Measurements from ENCODE around the gene SPATA12. TPM values are rescaled to one million over a fixed set of nuclear protein-coding genes. Genes with fewer than 3 reads are reported as not detected.

Gene SPATA12
- total and polyA plus RNA-seq, 2 experiments from 2014 or later: 0.10 to 0.65 TPM

GRCh38 chr3:57077630-57078343 is 17.3 kb downstream of the SPATA12 start:
- peak overlapping the region; percentile 93 for H3K4me3 ChIP-seq
- DNase-seq (ENCODE audit: low spot score) (no peak), ATAC-seq (no peak)
- H3K4me1 Mint-ChIP-seq: peaks cover 10% of the 10 kb centered on the region
- H4K20me1 ChIP-seq (replicated peaks; ENCODE audit: insufficient read depth): peaks cover 8% of the 10 kb centered on the region
- no peak overlapping the region for H3K27ac Mint-ChIP-seq
- H3K36me3 Mint-ChIP-seq (ENCODE audit: low read depth): no peaks in the 10 kb centered on the region
- no peaks in the 10 kb centered on the region for H3K9me2 ChIP-seq (ENCODE audit: insufficient read depth)
- no peaks in the 10 kb centered on the region for H3K36me3 ChIP-seq (ENCODE audit: insufficient read depth)
- TF ChIP-seq CREB1 (CRISPR knock-in tag; IDR thresholded peaks at IDR 0.05; ENCODE audit: low read depth): no peak
- no peak for TF ChIP-seq EZH2 (IDR thresholded peaks at IDR 0.05; ENCODE audit: low read depth, unreplicated experiment)
- H3K27ac ChIP-seq (ENCODE audit: low read depth): no peak overlapping the region
- H3K27me3 ChIP-seq (ENCODE audit: insufficient read depth): peaks cover 26% of the 10 kb centered on the region
- peaks cover 9% of the 10 kb centered on the region for H3K4me1 ChIP-seq (ENCODE audit: insufficient read depth)
- peak overlapping the region; percentile 96 for H3K4me2 ChIP-seq
- H2AFZ ChIP-seq: peak overlapping the region; percentile 90; the same call in 1 of the 2 replicates
- peaks cover 26% of the 10 kb centered on the region for H3K27me3 Mint-ChIP-seq (ENCODE audit: insufficient read depth, low read depth, poor library complexity)
- H3K79me2 ChIP-seq (replicated peaks; ENCODE audit: insufficient read depth): no peaks in the 10 kb centered on the region
- peak overlapping the region; percentile 74 for H3K4me3 Mint-ChIP-seq
- 0 out of 2 replicates have a peak, but pooled peaks cover 3% of the 10 kb centered on the region for H3F3A ChIP-seq (replicated peaks; ENCODE audit: low read depth)
- no peaks in the 10 kb centered on the region; the same call in 2 of the 3 replicates for H3K9me3 Mint-ChIP-seq

GRCh38 chr3:57078344-57078634 is 17.8 kb downstream of the SPATA12 start:
- Histone ChIP-seq H4K20me1 (replicated peaks; ENCODE audit: insufficient read depth) (peaks cover 8% of the 10 kb centered on the region), H3K4me2 (peak overlapping the region; percentile 96), H3F3A (replicated peaks; ENCODE audit: low read depth) (0 out of 2 replicates have a peak, but pooled peaks cover 3% of the 10 kb centered on the region), H3K79me2 (replicated peaks; ENCODE audit: insufficient read depth) (no peaks in the 10 kb centered on the region), H3K27me3 (ENCODE audit: insufficient read depth) (peaks cover 26% of the 10 kb centered on the region), H3K4me3 (peak overlapping the region; percentile 93), H2AFZ (peak overlapping the region; percentile 90), H3K36me3 (ENCODE audit: insufficient read depth) (no peaks in the 10 kb centered on the region), H3K27ac (ENCODE audit: low read depth) (no peak overlapping the region), H3K9me2 (ENCODE audit: insufficient read depth) (no peaks in the 10 kb centered on the region), H3K4me1 (ENCODE audit: insufficient read depth) (peaks cover 9% of the 10 kb centered on the region)
- ATAC-seq (peak; percentile 41), DNase-seq (ENCODE audit: low spot score) (peak; percentile 73)
- H3K4me3 Mint-ChIP-seq: peak overlapping the region; percentile 74
- no peak for TF ChIP-seq JUNB (IDR thresholded peaks at IDR 0.05; ENCODE audit: unreplicated experiment)
- peaks cover 26% of the 10 kb centered on the region for H3K27me3 Mint-ChIP-seq (ENCODE audit: insufficient read depth, low read depth, poor library complexity)
- no peaks in the 10 kb centered on the region; the same call in 2 of the 3 replicates for H3K9me3 Mint-ChIP-seq
- no peak overlapping the region for H3K27ac Mint-ChIP-seq
- H3K36me3 Mint-ChIP-seq (ENCODE audit: low read depth): no peaks in the 10 kb centered on the region
- peaks cover 10% of the 10 kb centered on the region for H3K4me1 Mint-ChIP-seq

- no peaks in the 10 kb centered on the region for H3K9me2 ChIP-seq (ENCODE audit: insufficient read depth)
- H2AFZ ChIP-seq: peak overlapping the region; percentile 90
- H3K9me3 Mint-ChIP-seq: no peaks in the 10 kb centered on the region; the same call in 2 of the 3 replicates
- H3K4me1 Mint-ChIP-seq: peaks cover 10% of the 10 kb centered on the region
- peaks cover 24% of the 10 kb centered on the region for H3K27me3 Mint-ChIP-seq (ENCODE audit: insufficient read depth, low read depth, poor library complexity)
- H3K4me3 ChIP-seq: peak overlapping the region; percentile 93
- H3K36me3 ChIP-seq (ENCODE audit: insufficient read depth): no peaks in the 10 kb centered on the region
- no peak overlapping the region for H3K27ac ChIP-seq (ENCODE audit: low read depth)
- H3K4me3 Mint-ChIP-seq: peak overlapping the region; percentile 74
- H3K79me2 ChIP-seq (replicated peaks; ENCODE audit: insufficient read depth): no peaks in the 10 kb centered on the region
- no peak overlapping the region for H3K27ac Mint-ChIP-seq
- no peaks in the 10 kb centered on the region for H3K36me3 Mint-ChIP-seq (ENCODE audit: low read depth)
- peaks cover 9% of the 10 kb centered on the region for H3K4me1 ChIP-seq (ENCODE audit: insufficient read depth)
- H3K27me3 ChIP-seq (ENCODE audit: insufficient read depth): peaks cover 26% of the 10 kb centered on the region
- 0 out of 2 replicates have a peak, but pooled peaks cover 3% of the 10 kb centered on the region for H3F3A ChIP-seq (replicated peaks; ENCODE audit: low read depth)
- ATAC-seq (peak; percentile 73), DNase-seq (ENCODE audit: low spot score) (peak; percentile 88)
- peaks cover 8% of the 10 kb centered on the region for H4K20me1 ChIP-seq (replicated peaks; ENCODE audit: insufficient read depth)
- H3K4me2 ChIP-seq: peak overlapping the region; percentile 96
- TF ChIP-seq ZNF114 (CRISPR knock-in tag; IDR thresholded peaks at IDR 0.05) (no peak), ZNF331 (CRISPR knock-in tag; IDR thresholded peaks at IDR 0.05; ENCODE audit: low read depth) (no peak), EZH2phosphoT487 (IDR thresholded peaks at IDR 0.05; ENCODE audit: unreplicated experiment) (no peak), POLR2AphosphoS5 (IDR thresholded peaks at IDR 0.05; ENCODE audit: low read depth) (peak; percentile 49; the same call in 1 of the 2 replicates), REST (IDR thresholded peaks at IDR 0.05; ENCODE audit: unreplicated experiment) (no peak), EZH2 (IDR thresholded peaks at IDR 0.05; ENCODE audit: low read depth, unreplicated experiment) (no peak), NANOG (IDR thresholded peaks at IDR 0.05; ENCODE audit: borderline replicate concordance) (no peak), CREB1 (CRISPR knock-in tag; IDR thresholded peaks at IDR 0.05; ENCODE audit: low read depth) (no peak; the same call in 1 of the 2 replicates), ETS1 (IDR thresholded peaks at IDR 0.05) (0 out of 2 replicates have a peak, but pooled peaks have one; percentile 38), STAT1 (IDR thresholded peaks at IDR 0.05; ENCODE audit: unreplicated experiment) (no peak)
Observed at GRCh38 chr3:57078635-57079473, 18.4 kb downstream of the SPATA12 start.

All from GM23338 (cell line).